Trophoblast cell (in vitro differentiated cells and primary cell): ENCODE results near the gene SELENOM.

ENCODE experiments used
- DNase-seq, 2 donors: peaks; one replicate each; pipeline ENCODE4 v3.0.0-alpha.2; 2016
- H2AFZ ChIP-seq: 2 replicates; pipeline ENCODE4 v1.6.1; 2013; ENCODE audit warnings: low read length, moderate library complexity, mild to moderate bottlenecking; ENCODE audit not compliant: insufficient read depth, poor library complexity
- H2AK5ac ChIP-seq: 2 replicates; pipeline ENCODE4 v1.6.1; 2013; ENCODE audit warnings: mild to moderate bottlenecking, low read length
- H2BK120ac ChIP-seq: 2 replicates; pipeline ENCODE4 v1.6.1; 2013; ENCODE audit warnings: low read length, mild to moderate bottlenecking, moderate library complexity; ENCODE audit not compliant: insufficient read depth, poor library complexity
- H2BK12ac ChIP-seq: 2 replicates; pipeline ENCODE4 v1.6.1; 2013; ENCODE audit warnings: mild to moderate bottlenecking, low read length, moderate library complexity
- H2BK5ac ChIP-seq: 2 replicates; pipeline ENCODE4 v1.6.1; 2013; ENCODE audit warnings: low read length, low read depth, moderate library complexity, mild to moderate bottlenecking; ENCODE audit not compliant: poor library complexity
- H3K14ac ChIP-seq: 2 replicates; pipeline ENCODE4 v1.6.1; 2013; ENCODE audit warnings: mild to moderate bottlenecking, low read length
- H3K18ac ChIP-seq: 2 replicates; pipeline ENCODE4 v1.6.1; 2013; ENCODE audit warnings: mild to moderate bottlenecking, low read length
- H3K23ac ChIP-seq: 2 replicates; pipeline ENCODE4 v1.6.1; 2013; ENCODE audit warnings: low read length
- H3K27ac ChIP-seq: 2 replicates; pipeline ENCODE4 v1.5.1; 2013; ENCODE audit warnings: low read depth, mild to moderate bottlenecking, inconsistent platforms, low read length, moderate library complexity
- H3K27me3 ChIP-seq: 2 replicates; pipeline ENCODE4 v1.6.1; 2013; ENCODE audit warnings: inconsistent platforms, mild to moderate bottlenecking, low read length, moderate library complexity; ENCODE audit not compliant: insufficient read depth
- H3K36me3 ChIP-seq, 2 experiments: 1 replicate in 1 of 2; 2 replicates in 1 of 2; pipeline ENCODE4 v1.6.1; 2013; ENCODE audit warnings: low read length in 2 of 2, mild to moderate bottlenecking in 2 of 2, moderate library complexity in 1 of 2; ENCODE audit not compliant: insufficient read depth in 2 of 2, control insufficient read depth in 1 of 2
- H3K4ac ChIP-seq: 2 replicates; pipeline ENCODE4 v1.6.1; 2013; ENCODE audit warnings: low read depth, mild to moderate bottlenecking, low read length, moderate library complexity
- H3K4me1 ChIP-seq, 2 experiments: 1 replicate in 1 of 2; 2 replicates in 1 of 2; pipeline ENCODE4 v1.6.1; 2013; ENCODE audit warnings: low read length in 2 of 2, mild to moderate bottlenecking in 2 of 2, moderate library complexity in 1 of 2; ENCODE audit not compliant: insufficient read depth in 2 of 2, control insufficient read depth in 1 of 2
- H3K4me2 ChIP-seq: 2 replicates; pipeline ENCODE4 v1.6.1; 2013; ENCODE audit warnings: inconsistent platforms, mild to moderate bottlenecking, low read length, moderate library complexity
- H3K4me3 ChIP-seq: 2 replicates; pipeline ENCODE4 v1.5.1; 2013; ENCODE audit warnings: mild to moderate bottlenecking, low read depth, low read length, inconsistent platforms
- H3K79me1 ChIP-seq: one replicate; pipeline ENCODE4 v1.6.1; 2013; ENCODE audit warnings: low read length
- H3K79me2 ChIP-seq: 2 replicates; pipeline ENCODE4 v1.6.1; 2013; ENCODE audit warnings: low read length, mild to moderate bottlenecking; ENCODE audit not compliant: control insufficient read depth, insufficient read depth, poor library complexity
- H3K9ac ChIP-seq: 2 replicates; pipeline ENCODE4 v1.6.1; 2013; ENCODE audit warnings: mild to moderate bottlenecking, low read length
- H3K9me3 ChIP-seq: 2 replicates; pipeline ENCODE4 v1.6.1; 2013; ENCODE audit warnings: low read depth, mild to moderate bottlenecking, control low read depth, inconsistent platforms, low read length; ENCODE audit not compliant: insufficient read depth
- H4K12ac ChIP-seq: 2 replicates; pipeline ENCODE4 v1.6.1; 2013; ENCODE audit warnings: low read depth, mild to moderate bottlenecking, low read length, moderate library complexity
- H4K8ac ChIP-seq: 2 replicates; pipeline ENCODE4 v1.6.1; 2013; ENCODE audit warnings: low read depth, mild to moderate bottlenecking, low read length, moderate library complexity
- H4K91ac ChIP-seq: one replicate; pipeline ENCODE4 v1.6.1; 2013; ENCODE audit warnings: low read depth, mild to moderate bottlenecking, low read length, moderate library complexity
- WGBS: extraction: QIAGEN DNeasy Blood & Tissue Kit; methylation state at CpG from one replicate; pipeline ENCODE4 v1.1.7; 2013; ENCODE audit warnings: missing lambda C conversion rate; ENCODE audit not compliant: insufficient read length, insufficient coverage; ENCODE audit errors: extremely low coverage; 5-methylcytosine and 5-hydroxymethylcytosine counted together

The SELENOM gene

DNA sequence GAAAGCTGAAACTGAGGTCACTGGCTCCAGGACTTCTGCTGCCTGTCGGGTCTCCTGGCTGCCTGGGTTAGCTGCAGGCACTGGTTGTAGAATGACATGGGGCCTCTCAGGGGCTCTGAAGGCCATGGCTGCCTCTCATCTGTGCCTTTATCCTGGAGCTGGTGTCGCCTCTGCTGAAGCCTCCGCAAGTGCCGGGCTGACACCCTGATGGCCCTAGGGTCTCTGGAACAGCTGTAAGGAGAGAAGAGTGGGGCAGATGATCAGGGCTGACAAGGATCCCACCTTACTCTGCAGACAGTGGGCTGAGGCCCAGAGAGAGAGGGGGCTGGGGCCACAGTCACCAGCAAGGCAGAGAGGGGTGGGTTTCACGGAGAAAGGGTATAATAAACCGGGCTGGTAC, 28.3 kb upstream of the SELENOM start:
- H3K4me3 ChIP-seq, result no peak overlapping the region
- H3K79me2 ChIP-seq, result no peaks in the 10 kb centered on the region
- no peak overlapping the region for H3K14ac ChIP-seq
- no peak overlapping the region for H3K27ac ChIP-seq
- no peak overlapping the region for H4K12ac ChIP-seq
- no peak overlapping the region for H3K9ac ChIP-seq
- H4K8ac ChIP-seq, result no peak overlapping the region
- H3K4me1 ChIP-seq, result no peaks in the 10 kb centered on the region
- H3K79me1 ChIP-seq, result no peaks in the 10 kb centered on the region
- H3K36me3 ChIP-seq, result no peaks in the 10 kb centered on the region
- no peak overlapping the region for H3K18ac ChIP-seq
- no CpG with 5 or more reads among the region's 6 CpGs for WGBS
- H2BK12ac ChIP-seq, result no peak overlapping the region
- no peak overlapping the region for H2BK120ac ChIP-seq
- no peak overlapping the region for H2AFZ ChIP-seq
- no peak overlapping the region for H4K91ac ChIP-seq
- DNase-seq, result no peak
- H2AK5ac ChIP-seq, result no peak overlapping the region
- no peak overlapping the region for H2BK5ac ChIP-seq
- H3K9me3 ChIP-seq, result no peaks in the 10 kb centered on the region
- H3K4ac ChIP-seq, result no peak overlapping the region
- H3K27me3 ChIP-seq, result no peaks in the 10 kb centered on the region
- H3K23ac ChIP-seq, result no peak overlapping the region
- no peak overlapping the region for H3K4me2 ChIP-seq

- H3K79me1 ChIP-seq, result no peaks in the 10 kb centered on the region
- H2BK5ac ChIP-seq, result no peak overlapping the region
- H4K12ac ChIP-seq, result no peak overlapping the region
- H3K9me3 ChIP-seq, result no peaks in the 10 kb centered on the region
- no peak for DNase-seq
- H3K27me3 ChIP-seq, result no peaks in the 10 kb centered on the region
- no peak overlapping the region for H3K23ac ChIP-seq
- H4K8ac ChIP-seq, result no peak overlapping the region
- H3K9ac ChIP-seq, result no peak overlapping the region
- H3K4me3 ChIP-seq, result no peak overlapping the region
- no peak overlapping the region for H2BK12ac ChIP-seq
- no peak overlapping the region for H3K4ac ChIP-seq
- H2AFZ ChIP-seq, result no peak overlapping the region
- H4K91ac ChIP-seq, result no peak overlapping the region
- no CpG with 5 or more reads among the region's 4 CpGs for WGBS
- no peak overlapping the region for H3K4me2 ChIP-seq
- H3K36me3 ChIP-seq, result no peaks in the 10 kb centered on the region
- H2AK5ac ChIP-seq, result no peak overlapping the region
- no peaks in the 10 kb centered on the region for H3K79me2 ChIP-seq
- no peak overlapping the region for H3K18ac ChIP-seq
- H2BK120ac ChIP-seq, result no peak overlapping the region
- no peak overlapping the region for H3K14ac ChIP-seq
- H3K27ac ChIP-seq, result no peak overlapping the region
- no peaks in the 10 kb centered on the region for H3K4me1 ChIP-seq
These were observed 27.3 kb upstream of the SELENOM start for GRCh38 chr22:31134688-31135087.

GRCh38 chr22:31133911-31134310, 26.5 kb upstream of the SELENOM start:
- DNase-seq, result no peak
- Histone ChIP-seq H2BK120ac (no peak overlapping the region), H3K4me1 (no peaks in the 10 kb centered on the region), H3K9me3 (no peaks in the 10 kb centered on the region), H3K4me2 (no peak overlapping the region), H4K91ac (no peak overlapping the region), H4K12ac (no peak overlapping the region), H3K36me3 (no peaks in the 10 kb centered on the region), H3K18ac (no peak overlapping the region), H2AK5ac (no peak overlapping the region), H3K9ac (no peak overlapping the region), H3K27me3 (no peaks in the 10 kb centered on the region), H2AFZ (no peak overlapping the region), H3K14ac (no peak overlapping the region), H3K27ac (no peak overlapping the region), H3K79me2 (no peaks in the 10 kb centered on the region), H3K4ac (no peak overlapping the region), H2BK12ac (no peak overlapping the region), H3K23ac (no peak overlapping the region), H3K79me1 (no peaks in the 10 kb centered on the region), H3K4me3 (no peak overlapping the region), H4K8ac (no peak overlapping the region), H2BK5ac (no peak overlapping the region)
- WGBS, result no CpG with 5 or more reads among the region's 19 CpGs

DNA sequence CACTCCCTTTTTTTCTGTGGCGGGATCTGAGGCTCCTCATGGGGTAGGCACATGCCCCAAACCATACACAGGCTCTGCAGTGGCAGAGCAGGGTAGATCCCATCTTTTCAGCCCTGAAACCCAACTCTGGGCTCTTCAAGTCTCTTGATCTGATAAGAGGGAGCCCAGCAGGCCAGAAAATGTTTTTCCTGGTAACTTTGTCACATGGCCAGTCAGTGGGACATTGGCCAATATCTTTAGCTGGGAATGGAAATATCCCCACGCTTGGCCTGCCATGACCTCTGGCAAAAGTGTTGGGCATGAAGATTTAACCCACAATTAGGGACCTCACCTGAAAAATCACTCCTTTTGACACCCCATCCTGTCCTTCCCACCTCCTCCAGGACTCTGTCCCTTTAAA, 23.5 kb upstream of the SELENOM start:
- no peak overlapping the region for H3K4ac ChIP-seq
- H3K79me2 ChIP-seq, result no peaks in the 10 kb centered on the region
- H3K18ac ChIP-seq, result no peak overlapping the region
- H3K79me1 ChIP-seq, result no peaks in the 10 kb centered on the region
- H3K9me3 ChIP-seq, result no peaks in the 10 kb centered on the region
- no CpG with 5 or more reads among the region's 2 CpGs for WGBS
- H4K91ac ChIP-seq, result no peak overlapping the region
- H3K23ac ChIP-seq, result no peak overlapping the region
- no peak overlapping the region for H3K4me3 ChIP-seq
- H3K9ac ChIP-seq, result no peak overlapping the region
- H3K27ac ChIP-seq, result no peak overlapping the region
- no peak overlapping the region for H2AK5ac ChIP-seq
- no peak overlapping the region for H3K14ac ChIP-seq
- no peak overlapping the region for H3K4me2 ChIP-seq
- H2BK12ac ChIP-seq, result no peak overlapping the region
- H2BK5ac ChIP-seq, result no peak overlapping the region
- no peak overlapping the region for H4K8ac ChIP-seq
- H3K36me3 ChIP-seq, result peaks cover 0 to 2% of the 10 kb centered on the region in 2 experiments
- no peak for DNase-seq
- H3K27me3 ChIP-seq, result no peaks in the 10 kb centered on the region
- H3K4me1 ChIP-seq, result no peaks in the 10 kb centered on the region
- H2BK120ac ChIP-seq, result no peak overlapping the region
- H2AFZ ChIP-seq, result no peak overlapping the region
- no peak overlapping the region for H4K12ac ChIP-seq
